Measurements from ENCODE around the gene IFIT3. TPM values are rescaled to one million over a fixed set of nuclear protein-coding genes. Genes with fewer than 3 reads are reported as not detected.
A peak's percentile ranks its signal among the peaks of the same experiment; 100 is the strongest.

IFIT3 gene
- total and polyA plus RNA-seq, 2 of the 8 experiments (the other 6 are each of a cell fraction or from before 2014, with no cell fraction given): 0.12 to 0.84 TPM

DNA sequence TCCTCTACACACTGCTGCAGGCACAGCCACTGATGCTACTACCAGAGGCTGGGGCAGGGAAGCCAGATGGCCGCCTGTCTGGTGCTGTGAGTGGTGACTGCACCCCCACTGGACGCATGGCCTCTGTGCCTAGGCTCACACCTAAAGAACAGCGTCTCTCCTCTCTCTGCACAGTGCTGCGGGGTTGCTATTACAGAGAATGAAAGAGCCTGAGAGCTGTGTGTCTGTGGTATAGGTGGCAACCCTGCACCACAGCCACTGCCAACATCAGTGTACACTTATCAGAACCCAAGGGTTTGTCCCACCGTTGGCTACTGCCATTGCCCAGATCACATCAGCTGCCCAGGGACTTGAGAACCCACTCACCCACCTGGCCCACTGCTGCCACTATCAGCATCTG, 30.0 kb upstream of the IFIT3 start:
- no peak for TF ChIP-seq CREB1 (IDR thresholded peaks at IDR 0.05)
- H3K4me2 ChIP-seq (ENCODE audit: insufficient read depth in 1 of 2, low read depth in 2 of 2, low read length in 2 of 2): no peak overlapping the region
- no peak for FAIRE-seq
- no peak overlapping the region for H2BK120ac ChIP-seq (replicated peaks; ENCODE audit: low read depth, low read length)
- H3K4ac ChIP-seq (replicated peaks; ENCODE audit: insufficient read length, low read depth, low read length): no peak overlapping the region
- no peaks in the 10 kb centered on the region for H3K23me2 ChIP-seq (ENCODE audit: low read depth, low read length)
- H2BK12ac ChIP-seq (ENCODE audit: low read depth, low read length): no peak overlapping the region
- H4K91ac ChIP-seq (replicated peaks; ENCODE audit: insufficient read length, low read length): no peak overlapping the region
- no peak overlapping the region for H2BK15ac ChIP-seq (ENCODE audit: low read length)
- H3K9ac ChIP-seq (replicated peaks in 1 of 4; ENCODE audit: extremely low read depth in 1 of 4, low read depth in 3 of 4, low read length in 3 of 4): no peak overlapping the region
- 77% methylated on average over 5 of the region's 5 CpGs; no CpG with 5 or more reads in 1 of the 2 experiments for WGBS, 2 experiments (ENCODE audit: extremely low coverage in 1 of 2, insufficient coverage in 1 of 2, insufficient read length in 1 of 2, insufficient replicate concordance in 2 of 2, low coverage in 1 of 2, low lambda C conversion rate in 2 of 2, missing lambda C conversion rate in 1 of 2)
- H3K56ac ChIP-seq (replicated peaks; ENCODE audit: insufficient read length, low read depth, low read length): no peak overlapping the region
- no peaks in the 10 kb centered on the region for H3K79me2 ChIP-seq (ENCODE audit: control insufficient read depth in 1 of 2, insufficient read depth in 2 of 2, low read length in 2 of 2)
- H3K27me3 ChIP-seq (replicated peaks in 1 of 4; ENCODE audit: control insufficient read depth in 3 of 4, extremely low read depth in 1 of 4, insufficient read depth in 3 of 4, low read length in 3 of 4): no peaks in the 10 kb centered on the region
- POLR2A ChIA-PET (ENCODE audit: partially characterized antibody): no interaction called here
- H2BK20ac ChIP-seq (ENCODE audit: low read length): 0 out of 2 replicates have a peak overlapping the region, but pooled peaks have one; percentile 18
- H3K14ac ChIP-seq (ENCODE audit: insufficient read length): no peak overlapping the region
- H2AFZ ChIP-seq (ENCODE audit: low read length): no peak overlapping the region
- H4K20me1 ChIP-seq (replicated peaks in 1 of 2; ENCODE audit: control insufficient read depth in 1 of 2, insufficient read depth in 2 of 2, low read length in 2 of 2): no peaks in the 10 kb centered on the region
- 0 out of 2 replicates have a peak overlapping the region, but pooled peaks have one; percentile 39 for H2AK5ac ChIP-seq (ENCODE audit: low read depth, low read length)
- no peaks in the 10 kb centered on the region for H3K9me3 ChIP-seq (ENCODE audit: insufficient read depth in 2 of 2, low read depth in 1 of 2, low read length in 1 of 2)
- CTCF ChIA-PET (ENCODE audit: partially characterized antibody): interaction anchor here (1.0 to 1.6 kb wide), 2 partner anchors 36 to 71 kb away, joined by 4 to 5 read pairs; no protein-coding TSS in a partner anchor
- H3K4me1 ChIP-seq (replicated peaks in 1 of 4; ENCODE audit: control insufficient read depth in 3 of 4, insufficient read depth in 4 of 4, low read length in 3 of 4): peaks cover 0 to 3% (median 1%) of the 10 kb centered on the region in 4 experiments; a peak in 2 of 7 replicates
- H3K23ac ChIP-seq (ENCODE audit: insufficient read length): no peak overlapping the region
- no peak overlapping the region for H3K18ac ChIP-seq (ENCODE audit: extremely low read depth, low read length)
- no peak overlapping the region for H4K5ac ChIP-seq (ENCODE audit: insufficient read length, low read depth, low read length)
- no peak overlapping the region for H4K8ac ChIP-seq (ENCODE audit: extremely low read depth, insufficient read depth, low read length)
- no peak overlapping the region for H3K4me3 ChIP-seq (ENCODE audit: extremely low read depth in 1 of 4, insufficient read depth in 2 of 4, low read depth in 3 of 4, low read length in 4 of 4)
- no peaks in the 10 kb centered on the region for H3K36me3 ChIP-seq (ENCODE audit: control insufficient read depth in 2 of 4, insufficient read depth in 4 of 4, low read length in 3 of 4)
- H3K79me1 ChIP-seq (ENCODE audit: low read depth, low read length): no peaks in the 10 kb centered on the region
- H3K27ac ChIP-seq (ENCODE audit: low read depth, low read length): no peak overlapping the region
- H2BK5ac ChIP-seq (ENCODE audit: low read depth, low read length): no peak overlapping the region
- no peak for DNase-seq (ENCODE audit: low read depth in 1 of 2, low spot score in 2 of 2)
